Right kidney (tissue), 1 donor: ENCODE results near the gene MICALL2.

Experiments
- DNase-seq: peaks from one replicate; pipeline ENCODE4 v3.0.0-alpha.2; 2016

Gene MICALL2

DNA sequence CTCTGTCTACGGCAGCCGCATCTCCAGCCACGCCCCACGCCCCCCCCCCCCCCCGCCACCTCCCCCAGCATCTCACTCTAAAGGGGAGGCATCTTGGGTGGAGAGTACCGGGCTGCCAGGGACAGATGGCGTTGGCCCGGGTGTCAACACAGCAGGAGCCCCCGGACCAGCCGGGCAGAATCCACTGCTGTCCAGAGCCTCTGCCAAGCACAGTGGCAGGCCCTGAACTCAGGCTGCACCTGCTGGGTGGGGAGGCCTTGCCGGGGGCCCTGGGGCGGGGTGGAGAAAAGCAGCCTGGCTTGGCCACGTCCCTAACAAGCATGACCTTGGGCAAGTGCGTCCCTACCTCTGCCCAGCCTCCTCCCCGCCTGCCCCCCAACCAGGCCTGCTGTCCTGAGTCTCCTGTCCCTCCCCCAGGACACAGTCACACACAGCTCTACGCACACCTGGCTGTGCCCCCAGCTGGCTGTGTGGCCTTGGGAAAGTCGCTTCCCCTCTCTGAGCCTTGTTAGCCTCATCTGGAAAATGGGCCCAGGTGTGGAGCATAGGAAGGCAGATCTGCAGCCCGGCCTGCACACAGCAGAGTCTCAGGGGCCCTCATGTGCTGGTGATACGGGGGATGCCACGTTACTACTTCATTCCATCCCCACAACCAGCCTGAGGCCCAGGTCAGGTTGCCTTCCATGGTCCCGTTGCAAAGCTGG lies 45.2 kb downstream of the MICALL2 start:
- no peak for DNase-seq

DNA sequence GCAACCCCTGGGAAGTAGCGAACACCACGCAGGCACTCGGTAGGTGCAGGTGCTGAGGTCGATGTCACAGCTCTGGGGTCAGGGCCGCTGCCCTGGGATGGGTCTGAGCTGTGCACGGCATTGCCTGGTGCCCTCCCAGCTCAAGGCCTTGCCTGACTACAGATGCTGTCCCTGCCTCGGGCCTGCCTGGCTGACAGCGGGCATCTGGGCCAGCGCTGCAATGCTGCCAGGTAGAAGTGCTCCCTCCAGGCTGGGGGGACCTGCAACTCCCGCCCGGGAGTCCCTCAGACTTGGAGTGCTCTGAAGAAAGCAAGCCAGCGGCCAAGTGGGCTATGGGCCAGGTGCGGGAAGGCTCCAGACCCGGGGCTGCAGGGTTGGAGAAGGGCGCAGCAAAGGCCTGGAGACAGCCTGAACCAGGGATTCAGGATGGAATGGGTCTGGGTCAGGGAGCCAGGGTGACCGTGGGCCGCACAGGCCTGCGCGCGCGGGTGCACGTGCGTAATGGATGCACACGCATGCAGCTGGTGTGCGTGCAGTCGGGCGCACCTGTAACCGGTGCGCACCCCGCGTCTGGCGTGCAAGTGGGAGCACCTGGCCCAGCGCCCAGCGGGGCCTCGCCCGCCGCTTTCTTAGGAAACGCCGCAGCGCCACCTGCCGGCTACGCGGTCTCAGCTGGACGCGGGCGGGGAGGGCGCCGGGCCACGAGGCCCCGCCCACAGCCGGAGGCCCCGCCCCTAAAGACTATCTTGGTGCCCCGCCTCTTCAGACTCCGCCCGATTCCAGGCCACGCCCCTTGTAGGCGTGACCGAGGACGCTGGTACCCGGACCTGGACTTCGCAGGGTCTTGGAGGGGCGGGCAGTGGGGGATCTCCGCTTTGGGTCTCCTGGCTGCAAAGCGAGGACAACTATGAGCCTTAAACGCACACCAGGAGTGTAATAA lies 46.7 kb downstream of the MICALL2 start:
- DNase-seq: peak; percentile 94

DNA sequence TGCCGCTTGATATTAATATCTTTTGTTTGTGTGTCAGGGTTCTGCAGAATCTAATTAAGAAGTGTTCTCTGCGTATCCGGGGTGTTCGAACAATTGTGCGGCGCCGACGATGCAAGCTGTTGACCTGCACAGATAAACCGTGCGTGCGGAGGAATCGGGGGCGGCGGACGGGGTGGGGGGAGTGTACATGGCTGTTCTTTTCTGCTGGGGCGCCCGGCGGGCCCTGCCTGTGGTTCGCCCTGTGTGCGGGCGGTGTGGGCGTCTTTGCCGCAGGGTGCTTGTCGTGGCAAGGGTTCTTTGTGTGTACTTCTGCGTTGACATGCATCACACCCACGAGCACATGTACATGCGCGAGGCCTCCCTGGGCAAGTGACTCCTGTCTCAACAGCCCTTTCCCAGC lies 47.9 kb downstream of the MICALL2 start:
- DNase-seq: no peak

DNA sequence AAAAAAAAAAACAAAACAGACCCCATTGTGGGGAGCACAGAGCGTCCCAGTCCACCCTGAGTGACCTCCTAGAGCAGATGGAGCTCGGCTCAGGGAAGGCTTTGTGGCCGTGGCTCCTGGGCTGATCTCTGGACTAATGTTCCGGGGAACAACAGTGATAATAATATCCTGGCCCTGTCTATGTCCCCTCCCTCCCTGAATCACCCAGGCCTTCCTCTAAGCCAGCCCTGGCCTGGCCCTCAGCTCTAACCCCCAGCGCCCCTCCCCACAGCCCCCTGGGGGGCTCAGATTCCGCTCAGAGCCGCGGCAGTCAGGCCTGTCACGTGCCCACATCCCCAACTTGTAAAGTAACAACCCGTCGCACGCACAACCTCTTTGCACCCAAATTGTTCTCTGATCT lies 48.3 kb downstream of the MICALL2 start:
- DNase-seq: no peak

DNA sequence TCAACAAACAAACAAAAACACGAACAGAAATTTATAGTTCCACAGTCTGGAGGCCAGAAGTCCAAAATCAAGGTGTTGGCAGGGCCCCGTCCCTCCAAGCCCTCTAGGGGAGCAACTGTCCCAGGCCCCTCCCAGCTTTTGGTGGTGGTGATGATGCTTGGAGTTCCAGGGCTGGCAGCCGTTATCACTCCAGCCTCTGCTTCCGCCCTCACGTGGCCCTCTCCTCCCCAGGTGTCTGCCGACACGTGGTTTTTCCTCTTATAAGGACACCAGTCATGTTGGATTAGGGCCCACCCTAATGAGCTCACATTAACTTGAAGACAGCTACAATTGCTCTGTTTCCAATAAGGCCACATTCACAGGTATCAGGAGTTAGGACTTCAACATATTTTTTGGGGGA lies 49.7 kb downstream of the MICALL2 start:
- DNase-seq: no peak

DNA sequence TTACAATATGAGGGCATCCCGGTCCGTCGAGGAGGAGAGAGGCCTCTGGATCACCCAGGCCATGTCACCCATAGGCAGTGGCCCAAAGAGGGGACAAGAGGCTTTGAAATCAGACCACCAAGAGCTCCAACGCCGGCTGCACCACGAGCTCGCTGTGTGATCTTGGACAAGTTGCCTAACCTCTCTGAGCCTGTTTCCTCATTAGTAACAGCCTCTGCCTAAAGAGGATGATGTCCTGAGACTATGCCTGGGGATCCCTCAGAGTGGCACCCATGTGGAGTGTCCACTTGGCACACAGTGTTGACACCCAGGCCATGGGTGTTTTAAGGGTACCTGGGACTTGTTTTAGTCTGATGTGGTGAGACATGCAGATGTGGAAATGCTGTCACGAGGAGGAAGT lies 50.8 kb downstream of the MICALL2 start:
- DNase-seq: no peak

DNA sequence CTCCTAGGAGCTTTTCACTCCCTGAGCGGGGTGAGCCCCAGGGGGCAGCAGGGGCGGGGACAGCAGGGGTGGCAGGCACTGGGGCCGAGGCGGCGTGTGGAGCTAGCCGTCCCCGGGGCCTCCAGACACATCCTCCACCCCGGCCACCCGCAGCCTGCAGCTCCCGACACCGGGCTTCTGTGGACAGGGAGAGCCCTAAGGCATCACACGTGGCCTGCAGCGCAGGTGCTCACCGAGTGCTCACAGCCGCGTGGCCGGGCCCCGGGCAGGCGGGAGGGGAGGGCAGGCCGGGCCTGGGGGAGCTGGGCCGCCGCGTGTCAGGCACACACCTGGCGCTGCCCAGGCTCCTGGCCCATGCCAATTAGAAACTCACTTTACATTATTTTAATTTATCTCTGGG lies 51.4 kb downstream of the MICALL2 start:
- DNase-seq: no peak

DNA sequence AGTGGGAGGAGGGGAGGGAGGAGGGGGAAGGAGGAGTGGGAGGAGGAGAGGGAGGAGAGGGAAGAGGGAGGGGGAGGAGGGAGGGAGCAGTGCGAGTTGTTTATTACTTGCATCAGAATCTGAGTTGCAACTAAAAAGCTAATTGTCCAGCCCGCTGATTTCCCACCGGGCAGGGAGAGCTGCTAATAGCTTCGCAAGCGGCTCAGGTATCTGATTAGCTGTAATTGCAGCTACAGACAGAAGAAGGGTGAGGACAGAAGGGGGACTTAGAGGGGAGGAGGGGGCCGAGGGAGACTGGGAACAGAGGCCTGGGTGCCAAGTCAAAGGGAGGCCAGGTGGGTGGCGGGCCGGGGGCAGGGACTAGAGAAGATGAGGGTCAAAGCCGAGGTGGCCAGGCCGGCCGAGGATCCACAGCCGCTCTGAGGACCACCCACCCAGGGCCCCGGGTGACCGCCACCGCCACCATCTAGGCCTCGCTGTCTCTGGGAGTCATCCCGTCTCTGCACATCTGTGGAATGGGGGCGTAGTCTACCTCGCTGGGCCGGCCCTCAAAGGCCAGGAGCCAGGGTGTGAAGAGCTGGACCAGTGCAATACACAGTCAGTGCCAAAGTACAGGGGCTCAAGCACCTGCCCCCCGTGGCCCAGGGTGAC lies 54.2 kb downstream of the MICALL2 start:
- DNase-seq: no peak

DNA sequence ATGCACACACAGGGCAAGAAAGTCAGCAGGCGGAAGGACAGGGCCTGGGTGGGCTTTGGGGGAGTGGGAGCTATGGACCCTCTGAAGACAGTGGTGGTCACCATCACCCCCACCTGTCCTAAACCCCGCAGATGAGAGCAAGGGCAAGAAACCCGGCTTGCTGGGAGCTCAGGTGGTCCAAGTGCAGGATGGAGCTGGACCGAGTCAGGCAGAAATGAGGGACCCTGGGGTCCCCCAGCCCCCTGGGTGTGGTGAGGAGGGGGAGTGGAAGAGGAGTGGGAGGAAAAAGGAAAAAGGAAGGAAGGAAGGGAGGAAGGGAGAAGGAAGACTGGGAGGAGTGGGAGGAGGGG lies 54.8 kb downstream of the MICALL2 start:
- DNase-seq: peak; percentile 49

DNA sequence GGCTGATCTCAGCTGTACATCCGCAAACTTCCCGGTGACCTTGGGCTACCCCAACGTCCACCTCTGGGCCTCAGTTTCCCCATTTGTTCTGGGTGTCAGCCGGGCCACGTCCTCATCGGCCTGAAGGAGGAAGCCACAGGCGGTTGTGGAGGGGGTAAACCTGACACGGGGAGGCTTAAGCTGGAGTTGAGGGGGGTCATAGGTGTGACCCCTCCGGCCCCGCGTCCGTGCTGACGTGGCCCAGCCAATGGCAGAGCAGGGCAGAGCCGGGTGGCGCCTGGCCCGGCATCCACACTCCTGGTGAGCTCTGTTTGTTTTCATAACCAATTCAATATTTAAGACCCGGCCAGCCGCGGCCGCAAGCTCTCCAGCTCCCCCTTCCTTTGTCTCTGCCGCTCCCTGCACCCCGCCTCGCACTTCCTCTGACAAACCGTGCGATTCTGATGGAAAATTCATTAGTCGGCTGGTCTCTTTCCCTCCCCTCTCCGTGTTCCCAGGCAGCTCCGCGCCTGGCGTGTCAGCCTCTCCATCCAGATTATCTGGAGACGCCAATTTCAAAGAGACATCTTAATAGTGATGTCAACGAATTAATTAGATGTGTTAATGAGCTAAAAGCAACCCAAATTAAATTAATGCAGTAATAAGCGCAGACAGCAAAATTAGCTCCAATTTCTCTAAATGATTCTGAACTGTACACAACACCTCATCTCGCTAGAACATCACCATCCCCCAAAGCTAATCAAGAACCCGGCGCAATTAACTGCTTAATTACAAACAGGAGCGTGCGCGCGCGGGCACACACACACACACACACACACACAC lies 55.4 kb downstream of the MICALL2 start:
- DNase-seq: peak; percentile 55

DNA sequence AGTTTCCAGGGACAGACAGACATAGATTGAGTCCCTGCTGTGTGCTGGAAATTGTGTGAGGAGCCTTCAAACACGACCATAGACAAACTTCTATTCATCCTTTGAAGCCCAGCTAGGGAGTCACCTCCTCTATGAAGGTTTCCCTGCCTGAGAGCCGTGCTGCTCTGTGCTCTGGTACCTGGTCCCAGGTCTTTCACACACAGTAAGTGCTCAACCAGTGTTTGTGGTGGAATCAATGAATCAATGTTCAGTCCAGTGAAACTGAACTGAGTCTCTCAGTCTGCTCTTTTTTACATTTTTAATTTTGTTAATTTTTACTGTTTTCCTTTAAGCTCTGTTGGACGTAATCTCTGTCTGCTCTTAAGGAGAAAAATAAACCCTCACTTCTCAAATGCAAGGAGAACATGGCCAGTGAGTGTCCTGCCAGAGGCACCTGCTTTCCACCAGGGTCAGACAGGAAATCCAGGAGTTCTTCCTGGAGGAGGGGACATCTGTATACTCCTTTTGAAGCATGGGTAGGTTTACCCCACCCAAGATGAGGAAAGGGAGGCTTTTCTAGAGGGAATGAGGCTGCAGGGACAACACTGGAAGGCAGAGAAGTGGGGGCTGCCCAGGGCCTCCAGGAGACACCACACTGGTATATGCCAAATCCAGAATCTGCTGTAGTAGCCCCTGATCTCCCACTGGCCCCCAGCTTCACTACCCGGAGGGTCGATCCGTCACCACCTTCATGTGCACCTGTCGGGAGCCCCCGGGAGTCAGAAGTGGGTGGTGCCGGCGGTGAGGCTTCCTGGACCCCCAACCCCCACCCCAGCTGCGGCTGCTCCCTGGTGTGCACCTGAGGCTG lies 56.3 kb downstream of the MICALL2 start:
- no peak for DNase-seq

DNA sequence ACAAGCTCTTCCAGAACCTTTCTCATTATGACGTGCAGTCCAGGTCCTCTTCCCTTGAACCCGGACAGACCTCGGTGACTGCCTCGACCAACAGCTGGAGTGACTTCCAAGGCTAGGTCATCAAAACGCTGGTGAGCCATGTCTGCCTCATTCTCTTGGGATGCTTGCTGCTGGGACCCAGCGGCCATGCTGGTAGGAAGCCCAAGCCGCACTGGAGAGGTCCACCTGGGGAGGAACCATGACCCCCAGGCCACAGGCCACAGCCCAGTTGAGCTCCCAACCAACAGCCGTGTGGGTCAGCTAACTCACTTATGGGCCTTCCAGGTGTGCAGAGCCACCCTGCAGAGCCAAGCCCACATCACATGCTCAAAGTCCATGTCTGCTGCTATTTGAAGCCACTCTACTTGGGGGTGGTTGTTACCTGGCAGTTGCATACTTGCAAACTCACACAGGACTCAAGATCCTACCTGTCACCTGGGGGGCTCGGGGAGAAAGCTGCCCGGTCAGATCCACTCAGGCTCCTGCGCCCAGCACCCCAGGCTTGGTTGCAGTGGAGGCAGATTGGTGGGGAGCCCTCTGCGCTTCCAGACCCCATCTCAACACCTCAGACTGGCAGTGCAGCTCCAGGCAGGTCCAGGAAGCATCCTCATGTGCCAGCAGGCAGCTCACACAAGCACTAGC lies 57.0 kb downstream of the MICALL2 start:
- DNase-seq: no peak

DNA sequence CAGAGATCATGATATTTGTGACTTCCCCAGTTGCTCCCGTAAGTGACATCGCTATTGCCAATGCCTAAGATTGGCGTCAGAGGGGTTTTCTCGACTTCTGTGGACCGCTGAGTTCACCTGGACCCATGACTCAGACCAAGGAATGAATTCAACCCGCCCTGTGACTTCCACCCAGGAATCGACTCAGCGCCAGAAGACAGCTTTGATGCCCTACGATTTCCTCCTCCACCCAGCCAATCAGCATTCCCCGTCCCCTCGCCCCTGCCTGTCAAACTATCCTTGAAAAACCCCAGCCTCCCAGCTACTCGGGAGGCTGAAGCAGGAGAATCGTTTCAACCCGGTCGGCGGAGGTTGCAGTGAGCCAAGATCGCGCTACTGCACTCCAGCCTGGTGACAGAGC lies 58.3 kb downstream of the MICALL2 start:
- no peak for DNase-seq

DNA sequence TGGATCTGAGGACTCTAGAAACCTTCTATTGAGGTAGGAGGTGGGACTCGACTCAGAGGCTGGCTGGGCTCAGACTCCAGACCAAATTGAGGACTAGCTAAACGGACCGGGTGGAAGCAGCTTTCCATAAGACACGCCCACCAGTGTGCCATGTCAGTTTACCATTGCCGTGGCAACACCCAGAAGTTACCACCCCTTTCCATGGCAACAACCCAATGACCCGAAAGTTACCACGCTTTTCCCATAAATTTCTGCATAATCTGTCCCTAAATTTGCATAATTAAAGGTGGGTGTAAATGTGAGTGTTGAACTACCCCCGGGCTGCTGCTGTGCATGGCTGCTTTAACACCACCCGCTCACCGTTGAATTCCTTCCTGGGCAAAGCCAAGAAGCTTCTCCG lies 58.9 kb downstream of the MICALL2 start:
- no peak for DNase-seq

DNA sequence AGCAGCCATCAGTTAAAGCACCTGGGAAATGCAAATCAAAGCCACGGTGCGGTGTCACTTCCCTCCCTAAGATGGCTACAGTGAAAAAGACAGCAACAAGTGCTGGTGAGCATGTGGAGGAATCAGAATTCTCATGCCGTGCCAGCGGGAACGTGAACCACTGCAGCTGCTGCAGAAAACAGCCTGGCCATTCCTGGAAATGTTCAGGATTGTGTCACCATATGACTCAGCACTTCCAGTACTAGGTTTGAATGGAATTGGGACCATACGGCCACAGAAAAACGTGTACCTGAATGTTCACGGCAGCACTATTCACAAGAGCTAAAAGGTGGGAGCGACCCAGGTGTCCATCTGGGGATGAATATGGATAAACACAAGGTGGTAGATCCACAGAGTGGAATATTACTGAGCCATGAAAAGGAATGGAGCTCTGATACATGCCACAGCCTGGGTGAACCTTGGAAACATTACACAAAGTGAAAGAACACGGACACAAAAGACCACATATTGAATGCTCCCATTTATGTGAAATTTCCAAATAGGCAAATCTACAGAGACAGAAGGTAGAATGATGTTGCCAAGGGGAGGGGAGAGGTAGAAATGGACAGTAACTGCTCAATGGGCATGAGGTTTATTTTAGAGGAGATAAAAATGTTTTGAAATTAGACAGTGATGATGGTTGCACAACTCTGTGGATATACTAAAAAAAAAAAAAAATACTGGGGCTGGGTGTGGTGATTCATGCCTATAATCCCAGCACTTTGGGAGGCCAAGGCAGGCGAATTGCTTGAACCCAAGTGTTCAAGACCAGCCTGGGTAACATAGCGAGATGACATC lies 61.6 kb downstream of the MICALL2 start:
- no peak for DNase-seq

DNA sequence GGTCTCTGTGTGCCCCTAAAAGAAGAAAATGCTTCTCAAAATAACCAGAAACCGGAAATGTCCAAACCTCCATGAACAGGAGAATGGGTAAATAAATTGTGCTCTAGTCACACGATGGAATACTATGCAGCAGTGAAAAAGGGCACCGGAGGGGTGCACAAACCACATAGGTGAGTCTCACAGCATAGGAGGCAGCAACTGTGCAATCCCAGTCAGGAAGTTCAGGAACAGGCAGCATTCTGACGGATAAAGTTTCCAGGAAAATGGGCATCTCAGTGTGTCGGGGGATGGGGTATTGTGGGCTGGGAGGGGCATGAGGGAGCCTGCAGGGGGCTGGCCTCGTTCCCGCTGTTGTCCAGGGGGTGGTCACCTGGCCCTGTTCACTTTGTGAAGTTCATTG lies 63.1 kb downstream of the MICALL2 start:
- DNase-seq: no peak

DNA sequence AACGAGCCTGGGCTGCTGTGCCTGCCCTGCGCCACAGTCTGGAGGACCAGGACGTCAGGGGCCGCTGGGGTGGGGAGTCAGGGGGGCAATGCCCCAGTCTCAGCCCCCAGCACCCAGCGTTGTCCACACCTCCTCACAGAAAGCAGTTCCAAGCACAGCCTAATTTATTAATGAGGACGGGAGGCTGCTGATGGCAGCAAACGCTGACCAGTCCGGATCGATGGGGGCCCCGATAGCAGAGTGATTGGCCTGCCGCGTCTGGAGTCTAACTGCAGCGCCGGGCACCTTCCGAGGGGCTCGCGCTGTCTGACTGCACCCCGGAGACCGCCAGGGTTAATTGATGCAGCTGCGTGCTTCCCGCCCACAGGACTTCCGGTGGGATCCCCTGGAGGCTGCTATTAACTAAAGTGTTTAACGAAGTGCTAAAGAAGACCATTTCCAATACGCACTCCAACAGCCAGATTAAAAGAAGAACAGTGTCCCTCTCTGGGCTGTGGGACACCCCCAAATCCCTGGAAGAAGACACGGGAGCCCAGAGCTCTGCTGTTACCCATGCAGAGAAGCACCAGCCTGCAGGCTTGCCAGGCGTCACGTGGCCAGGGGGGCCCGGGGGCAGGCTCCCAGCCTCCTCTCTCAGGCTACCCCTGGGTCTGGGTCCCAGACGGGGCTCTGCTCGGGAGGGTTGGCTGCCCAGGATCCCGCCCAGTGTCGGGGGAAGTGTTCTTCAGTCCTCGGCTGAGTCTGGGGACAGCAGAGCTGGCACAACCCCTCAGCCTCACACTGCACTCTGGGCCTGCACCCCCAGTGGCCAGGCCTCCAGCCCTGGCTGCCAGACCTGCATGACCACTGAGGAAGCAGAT lies 63.8 kb downstream of the MICALL2 start:
- no peak for DNase-seq

DNA sequence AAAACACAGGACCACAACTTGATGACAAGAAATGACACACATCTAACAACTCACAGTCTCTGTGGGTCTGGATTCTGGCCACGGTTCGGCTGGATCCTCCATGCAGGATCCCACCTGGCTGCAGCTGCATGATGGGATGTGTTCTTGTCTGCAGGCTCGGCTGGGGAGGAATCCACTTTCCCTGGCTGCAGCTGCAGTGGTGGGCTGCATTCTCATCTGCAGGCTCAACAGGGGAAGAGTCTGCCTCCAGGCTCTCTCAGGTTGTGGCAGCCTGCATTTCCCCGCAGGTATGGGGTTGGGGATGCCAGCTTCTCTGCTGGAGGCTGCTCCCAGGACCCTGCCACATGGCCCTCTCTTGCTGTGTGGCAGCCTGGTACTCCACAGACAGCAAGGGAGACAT lies 64.9 kb downstream of the MICALL2 start:
- no peak for DNase-seq

DNA sequence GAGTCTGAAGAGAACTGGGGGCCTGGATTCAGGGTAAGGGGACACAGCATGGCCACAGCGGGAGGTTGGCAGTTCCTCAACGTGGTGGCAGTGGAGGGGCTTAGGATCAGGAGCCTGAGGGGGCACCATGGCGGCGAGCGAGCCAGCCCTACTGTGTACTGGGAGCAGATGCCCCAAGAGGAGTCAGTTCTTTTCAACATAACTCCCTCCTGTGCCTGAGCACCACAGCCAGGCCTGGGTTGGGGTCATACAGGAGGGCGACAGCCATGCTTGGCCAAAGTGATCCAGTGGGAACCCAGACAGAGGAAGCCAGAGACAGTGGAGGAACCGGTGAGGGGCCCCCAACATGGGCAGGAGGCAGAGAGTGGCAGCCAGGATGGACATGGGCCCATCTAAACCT lies 65.8 kb downstream of the MICALL2 start:
- no peak for DNase-seq
